Lower lobe of right lung (tissue), 2 donors: ENCODE results near the gene MEIS1. TPM values are rescaled to one million over a fixed set of nuclear protein-coding genes. Genes with fewer than 3 reads are reported as not detected.

Experiments used
- ATAC-seq, 2 donors: fragments of 200-7000 bp; cut with Tn5 transposase; one replicate each; pipeline ENCODE4 v1.9.1; 2020 to 2022; ENCODE audit warnings: mild to moderate bottlenecking in 2 of 2, moderate library complexity in 2 of 2
- DNase-seq: peaks from one replicate; pipeline ENCODE4 v3.0.0-alpha.2; 2020
- H3K27ac ChIP-seq: fragments of 200-600 bp; one replicate; pipeline ENCODE4 v1.8.0; 2022
- H3K27me3 ChIP-seq: fragments of 200-600 bp; one replicate; pipeline ENCODE4 v1.8.0; 2022; ENCODE audit warnings: low read depth
- H3K36me3 ChIP-seq: fragments of 200-600 bp; one replicate; pipeline ENCODE4 v1.8.0; 2022; ENCODE audit warnings: mild to moderate bottlenecking
- H3K4me1 ChIP-seq: fragments of 200-600 bp; one replicate; pipeline ENCODE4 v1.8.0; 2022
- H3K4me3 ChIP-seq: fragments of 200-600 bp; one replicate; pipeline ENCODE4 v1.8.0; 2022; ENCODE audit warnings: mild to moderate bottlenecking
- H3K9me3 ChIP-seq: fragments of 200-600 bp; one replicate; pipeline ENCODE4 v1.8.0; 2022
- CTCF ChIP-seq: fragments of 200-600 bp; IDR thresholded peaks from one replicate; pipeline ENCODE4 v1.8.0; 2022; ENCODE audit warnings: antibody characterized with exemption, mild to moderate bottlenecking
- intact Hi-C: fragments of 100-400 bp; cut with DNase I; formaldehyde crosslinking; loops from one replicate; pipeline ENCODE4 v1.11.0; 2022
- total RNA-seq: library from RNA; stranded (reverse); fragmentation: NEBNext Ultra II Directional; extraction: Animal tissue kit (Norgen Biotek cat#: 25700); gene quantifications from one replicate; pipeline ENCODE4 v1.2.1, GENCODE V29; 2021
- donor health status: DM: no; HTN: yes; CAD: no; lungs with severe emphysema.

The MEIS1 gene
- total RNA-seq, 1 donor from 2014 or later = 54.7 TPM

- TF ChIP-seq CTCF = no peak
- ATAC-seq (peak in 1 of 2 donors; percentile 58), DNase-seq (no peak)
- intact Hi-C loops = no loop called here
- Histone ChIP-seq H3K4me3 (no peak overlapping the region), H3K27ac (no peak overlapping the region), H3K9me3 (no peaks in the 10 kb centered on the region), H3K27me3 (no peaks in the 10 kb centered on the region), H3K4me1 (peaks cover 39% of the 10 kb centered on the region), H3K36me3 (peaks cover 18% of the 10 kb centered on the region)
These were observed 21.5 kb downstream of the MEIS1 start for GRCh38 chr2:66456183-66457041.

GRCh38 chr2:66457545-66457944 lies 22.6 kb downstream of the MEIS1 start:
- H3K4me1 ChIP-seq = peaks cover 50% of the 10 kb centered on the region
- ATAC-seq (no peak), DNase-seq (no peak)
- H3K27me3 ChIP-seq = no peaks in the 10 kb centered on the region
- H3K4me3 ChIP-seq = no peak overlapping the region
- no peaks in the 10 kb centered on the region for H3K9me3 ChIP-seq
- TF ChIP-seq CTCF = no peak
- peaks cover 18% of the 10 kb centered on the region for H3K36me3 ChIP-seq
- intact Hi-C loops = no loop called here
- H3K27ac ChIP-seq = no peak overlapping the region

- peaks cover 18% of the 10 kb centered on the region for H3K36me3 ChIP-seq
- no peaks in the 10 kb centered on the region for H3K9me3 ChIP-seq
- no peak overlapping the region for H3K27ac ChIP-seq
- intact Hi-C loops = no loop called here
- peaks cover 64% of the 10 kb centered on the region for H3K4me1 ChIP-seq
- no peak for DNase-seq
- H3K4me3 ChIP-seq = no peak overlapping the region
- ATAC-seq = no peak
- no peak for TF ChIP-seq CTCF
- H3K27me3 ChIP-seq = no peaks in the 10 kb centered on the region
These were observed 25.1 kb downstream of the MEIS1 start for GRCh38 chr2:66460031-66460430.

- Histone ChIP-seq H3K27me3 (no peaks in the 10 kb centered on the region), H3K9me3 (no peaks in the 10 kb centered on the region), H3K4me3 (no peak overlapping the region), H3K27ac (no peak overlapping the region), H3K36me3 (peaks cover 18% of the 10 kb centered on the region), H3K4me1 (peaks cover 66% of the 10 kb centered on the region)
- intact Hi-C loops = no loop called here
- DNase-seq (no peak), ATAC-seq (no peak)
- TF ChIP-seq CTCF = no peak
These were observed 26.2 kb downstream of the MEIS1 start for GRCh38 chr2:66461001-66461663.

- H3K27ac ChIP-seq = no peak overlapping the region
- no peaks in the 10 kb centered on the region for H3K9me3 ChIP-seq
- no peaks in the 10 kb centered on the region for H3K27me3 ChIP-seq
- intact Hi-C loops = no loop called here
- no peak overlapping the region for H3K4me3 ChIP-seq
- peaks cover 66% of the 10 kb centered on the region for H3K4me1 ChIP-seq
- ATAC-seq = no peak
- no peak for TF ChIP-seq CTCF
- H3K36me3 ChIP-seq = peaks cover 18% of the 10 kb centered on the region
- DNase-seq = no peak
These were observed 27.0 kb downstream of the MEIS1 start for GRCh38 chr2:66461664-66462500.
